ENCODE results near the gene FGF16. TPM values are rescaled to one million over a fixed set of nuclear protein-coding genes. Genes with fewer than 3 reads are reported as not detected.
"Not testable (repeated sequence)": the region's sequence is repeated elsewhere in the genome, so short reads cannot be mapped to it uniquely, and the experiment has no call there.

FGF16 gene
- total RNA-seq (2014; rRNA removed; shearing (Covaris generic)) = not detected in 2 replicates
- not detected in 2 replicates for polyA plus RNA-seq (2015; cell fraction: cytosol; rRNA removed)
- polyA plus RNA-seq (2015; cell fraction: nucleus; rRNA removed) = not detected in 2 replicates

DNA sequence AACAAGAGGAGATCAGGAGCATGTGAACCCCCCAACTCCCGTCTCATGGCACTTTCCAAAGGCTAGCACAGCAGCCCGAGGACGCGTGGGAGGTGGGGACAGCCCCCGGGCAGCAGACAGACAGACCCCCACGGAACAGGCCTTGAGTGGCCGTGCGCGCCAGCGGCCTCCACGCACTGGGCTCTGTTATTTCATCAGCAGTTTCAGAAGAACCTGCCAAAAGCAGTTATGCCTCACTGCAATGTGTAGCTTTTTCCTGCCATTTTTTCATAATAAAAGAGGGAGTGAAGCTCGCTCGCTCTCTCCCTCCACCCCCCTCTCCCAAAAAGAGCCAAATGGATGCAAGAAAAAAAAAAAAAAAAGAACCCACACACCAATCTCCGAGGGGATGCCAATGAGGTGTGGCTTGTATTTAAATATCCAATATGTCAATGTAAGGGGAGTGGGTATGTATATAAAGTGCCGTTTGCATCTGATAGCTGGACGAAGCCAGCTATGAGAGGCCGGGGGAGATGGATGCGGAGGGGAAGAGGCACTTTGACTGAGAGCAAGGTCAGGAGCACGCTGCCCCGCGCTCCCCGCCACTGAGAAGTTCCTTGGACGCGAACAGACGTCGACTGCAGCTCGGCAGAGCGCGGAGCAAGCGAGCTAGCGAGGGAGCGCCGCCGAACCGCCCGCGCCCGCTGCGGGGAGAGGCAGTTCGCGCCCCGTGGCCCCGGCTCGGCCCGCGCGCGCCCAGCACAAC, at the start of gene FGF16:
Gene FGF16 (plus strand): TSS at position 482 of the 745 bp plus-strand sequence. CDS start 286 bp downstream, outside the sequence.
- DNase-seq (ENCODE audit: low read depth) = no peak

DNA sequence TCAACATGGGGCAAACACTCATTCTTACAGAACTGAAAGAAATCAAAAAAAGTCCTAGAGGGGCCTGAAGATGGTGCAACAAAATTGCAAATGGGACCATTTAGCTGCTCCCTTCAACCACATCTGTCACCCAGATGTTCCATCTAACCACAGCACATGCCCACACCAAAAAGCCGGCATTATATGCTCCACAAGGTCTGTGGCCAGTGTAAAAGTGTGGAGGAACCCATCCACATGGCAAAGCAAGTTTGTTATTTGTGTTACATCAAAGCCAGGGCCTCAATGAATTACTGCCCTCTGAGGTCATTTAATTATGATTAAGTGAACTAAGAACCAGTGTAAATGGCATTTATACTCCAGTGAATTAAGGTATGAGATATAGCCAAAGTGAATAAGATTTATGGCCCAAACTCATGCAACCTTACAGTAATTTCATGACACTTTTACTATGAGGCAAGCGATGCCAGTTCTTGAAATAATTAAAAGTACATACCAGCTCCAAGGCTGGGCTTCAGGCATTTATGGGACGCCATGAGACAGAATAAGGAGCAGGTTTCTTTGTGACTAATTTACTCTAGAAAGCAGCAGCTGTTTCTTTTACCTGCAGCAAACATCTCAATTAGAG, 48.7 kb upstream of the FGF16 start:
- DNase-seq (ENCODE audit: low read depth) = no peak

DNA sequence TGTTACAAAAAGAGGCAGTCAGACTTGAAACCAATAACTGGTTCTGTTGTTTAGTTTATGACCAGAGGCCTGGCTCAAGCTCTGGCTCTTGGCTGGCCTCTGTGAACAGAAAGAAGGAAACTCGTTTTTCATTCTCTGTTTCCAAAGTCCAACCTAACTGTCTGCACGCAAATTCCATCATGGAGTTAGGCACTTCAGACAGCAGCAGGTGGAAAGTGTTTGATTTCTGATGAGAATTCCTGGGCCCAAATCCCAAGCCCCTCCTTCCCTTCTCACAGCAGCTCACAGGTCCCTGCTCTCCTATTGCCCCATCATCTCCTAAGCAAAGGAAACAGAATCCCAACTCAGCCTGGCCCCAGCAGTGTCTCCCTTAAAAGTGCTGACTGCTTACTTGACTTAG, 42.8 kb upstream of the FGF16 start:
- no peak for DNase-seq (ENCODE audit: low read depth)

DNA sequence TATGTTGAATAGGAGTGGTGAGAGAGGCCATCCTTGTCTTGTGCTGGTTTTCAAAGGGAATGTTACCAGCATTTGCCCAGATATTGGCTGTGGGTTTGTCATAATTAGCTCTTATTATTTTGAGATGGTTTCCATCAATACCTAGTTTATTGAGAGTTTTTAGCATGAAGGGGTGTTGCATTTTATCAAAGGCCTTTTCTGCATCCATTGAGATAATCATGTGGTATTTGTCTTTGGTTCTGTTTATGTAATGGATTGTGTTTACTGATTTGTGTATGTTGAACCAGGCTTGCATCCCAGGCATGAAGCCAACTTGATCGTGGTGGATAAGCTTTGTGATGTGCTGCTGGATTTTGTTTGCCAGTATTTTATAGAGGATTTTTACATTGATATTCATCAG, 39.4 kb upstream of the FGF16 start:
- not testable (repeated sequence) for DNase-seq (ENCODE audit: low read depth)

DNA sequence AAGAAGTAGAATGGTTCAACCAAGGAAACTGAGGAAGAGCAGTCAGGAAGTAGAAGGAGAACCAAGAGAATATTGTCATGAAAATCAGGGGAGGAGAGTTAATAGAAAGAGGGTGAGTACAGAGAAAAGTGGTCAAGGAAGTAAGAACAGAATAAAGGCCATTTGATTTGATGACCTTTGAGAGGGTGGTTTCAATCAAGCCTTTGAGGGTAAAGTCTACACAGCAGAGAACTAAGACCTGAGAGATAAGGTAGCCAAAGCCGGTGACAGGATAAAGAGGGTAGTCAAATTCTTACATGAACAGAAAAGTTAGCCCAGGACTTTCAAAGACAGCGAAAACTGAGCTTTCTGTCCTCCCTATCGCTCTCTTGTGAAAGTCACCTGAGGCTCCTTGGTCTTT, 34.6 kb upstream of the FGF16 start:
- DNase-seq (ENCODE audit: low read depth) = no peak

DNA sequence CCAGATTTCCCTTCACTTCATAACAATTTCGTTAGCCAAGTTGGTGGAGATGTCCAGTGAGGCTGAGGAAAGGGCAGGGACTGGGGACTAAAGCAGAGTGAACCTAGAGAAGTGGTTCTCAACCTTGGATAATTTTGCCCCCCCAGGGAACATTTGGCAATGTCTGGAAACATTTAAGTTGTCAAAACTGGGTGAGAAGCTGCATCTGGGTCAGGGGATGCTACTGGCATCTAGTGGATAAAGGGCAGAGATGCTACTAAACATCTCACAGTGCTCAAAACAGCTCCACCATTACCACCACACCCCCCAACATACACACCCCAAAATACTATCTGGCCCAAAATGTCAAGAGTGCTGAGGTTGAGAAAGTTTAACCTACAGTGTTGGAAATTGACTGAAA, 32.0 kb upstream of the FGF16 start:
- no peak for DNase-seq (ENCODE audit: low read depth)

DNA sequence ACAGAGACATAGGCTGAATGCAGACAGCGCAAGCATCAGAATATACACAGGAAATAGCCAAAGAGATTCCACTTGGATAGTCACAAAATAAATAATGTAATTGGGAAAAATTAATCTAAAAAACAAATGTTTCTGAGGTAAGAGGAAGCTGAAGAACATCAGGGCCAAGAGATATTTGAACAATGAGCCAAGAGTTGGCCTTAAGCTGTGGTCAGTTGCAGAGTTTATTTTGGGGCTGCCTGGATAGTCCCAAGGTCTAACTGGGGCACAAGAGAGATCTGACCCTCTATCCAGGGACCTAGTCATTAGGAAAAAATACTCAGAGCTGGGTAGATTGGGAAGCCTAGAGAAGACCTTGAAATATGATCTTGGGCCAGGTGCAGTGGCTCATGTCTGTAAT, 31.3 kb upstream of the FGF16 start:
- DNase-seq (ENCODE audit: low read depth) = no peak

DNA sequence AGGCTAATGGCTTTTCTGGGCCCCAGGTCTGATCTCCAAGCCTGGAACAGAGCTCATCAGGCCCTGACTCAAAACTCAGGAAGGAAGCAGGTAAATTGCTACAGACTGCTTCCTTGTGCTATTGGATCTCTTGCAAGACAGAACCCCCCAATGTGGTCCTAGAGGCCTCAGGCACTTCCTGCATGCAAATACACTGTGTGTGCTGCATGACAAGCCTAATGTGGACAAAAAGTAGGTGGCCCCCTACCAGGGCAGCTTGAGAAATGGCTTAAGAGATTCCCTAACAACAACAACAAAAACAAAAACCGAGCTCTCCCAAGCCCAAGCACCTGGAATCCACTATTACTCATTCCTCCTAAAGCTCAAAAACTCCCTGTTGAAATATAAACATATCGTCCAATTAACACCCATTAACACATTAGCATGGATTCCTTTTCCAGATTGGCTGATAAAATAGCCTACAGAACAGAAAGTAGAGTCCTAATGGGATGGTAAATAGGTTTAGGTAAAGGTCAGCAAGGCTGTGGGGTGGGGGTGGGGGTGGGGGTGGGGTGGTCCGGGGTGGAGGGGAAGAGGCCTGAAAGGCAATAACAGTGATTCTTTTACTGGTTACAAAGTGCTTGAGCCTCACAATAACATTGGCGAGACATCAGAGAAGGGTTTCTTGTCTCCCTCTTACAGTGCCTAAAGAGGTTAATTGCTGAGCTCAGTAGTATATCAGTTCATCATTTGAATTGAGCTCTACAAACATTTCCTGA, 24.1 kb upstream of the FGF16 start:
- DNase-seq (ENCODE audit: low read depth) = no peak

DNA sequence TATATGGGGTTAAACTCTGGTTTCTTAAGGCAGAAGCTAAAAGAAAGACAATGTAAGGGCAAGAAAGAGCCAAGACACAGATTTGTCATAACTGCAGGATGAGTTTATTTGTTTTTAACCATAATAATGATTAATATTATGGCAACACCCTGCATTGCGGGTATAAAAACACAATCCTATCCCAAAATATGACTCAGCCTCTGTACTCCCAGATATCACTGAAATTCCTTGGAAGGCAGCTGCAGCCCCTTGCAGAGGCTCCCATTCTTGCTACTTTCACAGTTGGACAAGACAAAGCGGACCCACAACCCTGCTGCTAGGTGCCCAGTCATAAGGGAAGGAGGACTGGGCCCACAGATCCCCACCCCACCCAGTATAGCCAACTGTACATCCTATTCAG, 20.4 kb upstream of the FGF16 start:
- peak; percentile 33 for DNase-seq (ENCODE audit: low read depth)

DNA sequence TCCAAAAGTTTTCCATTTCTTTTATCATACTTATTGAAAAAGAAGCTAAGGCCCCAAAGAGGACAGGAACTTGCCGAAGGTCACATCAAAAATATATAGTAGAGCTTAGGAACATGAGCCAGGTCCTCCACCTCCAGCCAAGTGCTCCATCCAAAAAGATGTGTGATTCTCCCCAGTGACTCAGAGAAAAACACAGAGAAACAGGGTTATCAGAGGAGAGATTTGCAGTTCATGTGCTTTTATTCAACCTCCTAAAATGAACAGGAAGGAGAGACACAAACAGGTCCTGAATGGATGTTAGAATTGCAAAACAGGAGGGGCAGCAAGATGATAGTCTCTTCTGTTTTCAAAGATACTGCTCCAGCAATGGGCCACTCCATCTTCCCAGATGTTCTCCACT, 19.6 kb upstream of the FGF16 start:
- no peak for DNase-seq (ENCODE audit: low read depth)

DNA sequence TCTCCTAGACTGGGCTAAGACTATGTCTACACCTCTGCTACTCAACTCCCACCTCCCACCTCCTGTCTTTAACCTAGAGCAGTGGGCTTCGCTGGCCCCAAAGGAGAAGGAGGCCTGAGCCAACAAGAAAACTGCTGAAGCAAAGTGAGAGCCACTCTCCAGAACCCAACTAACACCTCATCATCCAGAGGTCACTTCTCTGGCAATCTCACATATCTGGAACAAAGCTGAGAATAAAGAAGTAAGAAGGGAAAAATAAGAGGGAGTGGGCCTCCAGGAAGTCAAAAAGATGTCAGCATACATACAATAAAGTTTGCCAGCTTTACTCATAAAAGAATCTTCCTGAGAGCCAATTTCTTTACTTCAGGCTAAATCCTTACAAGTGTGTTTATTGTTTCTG, 18.6 kb upstream of the FGF16 start:
- DNase-seq (ENCODE audit: low read depth) = no peak

DNA sequence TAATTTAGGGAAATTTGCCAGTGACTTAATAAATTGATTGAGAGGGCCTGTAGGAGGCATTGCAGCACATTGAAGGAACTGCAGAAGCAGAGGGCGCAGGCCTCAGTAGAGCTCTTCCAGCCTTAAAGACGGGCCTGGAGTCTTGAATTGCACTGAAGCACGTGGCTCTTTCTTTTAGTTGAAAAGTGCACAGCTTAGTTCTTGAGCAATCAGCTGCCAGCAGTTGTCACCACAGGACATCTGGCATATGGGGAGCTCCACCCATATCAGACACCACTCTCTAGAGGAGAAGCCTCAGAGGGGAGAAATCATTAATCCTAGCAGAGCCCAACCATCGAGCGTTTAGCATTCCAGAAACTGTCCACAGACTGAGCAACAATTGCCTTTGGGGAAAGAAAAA, 16.0 kb upstream of the FGF16 start:
- DNase-seq (ENCODE audit: low read depth) = no peak

DNA sequence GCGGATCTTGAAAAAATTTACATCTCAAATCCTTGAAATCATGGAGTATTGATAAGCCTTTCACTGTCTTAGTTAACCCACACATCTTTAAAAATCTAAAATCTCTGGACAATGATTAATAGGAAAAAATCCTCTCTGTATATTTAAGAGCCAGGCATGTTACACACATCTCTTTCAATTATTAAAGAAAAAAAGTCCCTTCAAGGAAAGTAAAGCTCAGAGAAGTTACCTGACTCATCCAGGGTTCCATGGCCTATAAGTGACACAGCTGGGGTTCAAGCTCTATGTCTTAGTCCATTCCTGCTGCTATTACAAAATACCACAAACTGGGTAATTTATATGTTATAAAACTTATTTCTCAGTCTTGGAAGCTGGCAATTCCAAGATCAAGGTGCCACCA, 14.2 kb upstream of the FGF16 start:
- no peak for DNase-seq (ENCODE audit: low read depth)

DNA sequence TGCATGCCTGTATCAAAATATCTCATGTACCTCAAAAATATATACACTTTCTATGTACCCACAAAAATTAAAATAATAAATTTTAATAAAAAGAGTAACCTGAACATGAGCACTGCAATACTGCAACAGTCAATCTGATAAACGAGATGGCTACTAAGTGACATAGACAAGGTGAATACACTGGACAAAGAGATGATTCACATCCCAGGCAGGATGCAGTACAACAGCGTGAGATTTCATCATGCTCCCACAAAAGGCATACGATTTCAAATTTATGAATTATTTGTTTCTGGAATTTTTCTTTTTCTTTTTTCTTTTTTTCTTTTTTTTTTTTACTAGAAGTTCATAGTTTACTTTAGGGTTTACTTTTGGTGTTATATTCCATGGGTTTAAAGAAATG, 12.2 kb upstream of the FGF16 start:
- peak; percentile 23 for DNase-seq (ENCODE audit: low read depth)

DNA sequence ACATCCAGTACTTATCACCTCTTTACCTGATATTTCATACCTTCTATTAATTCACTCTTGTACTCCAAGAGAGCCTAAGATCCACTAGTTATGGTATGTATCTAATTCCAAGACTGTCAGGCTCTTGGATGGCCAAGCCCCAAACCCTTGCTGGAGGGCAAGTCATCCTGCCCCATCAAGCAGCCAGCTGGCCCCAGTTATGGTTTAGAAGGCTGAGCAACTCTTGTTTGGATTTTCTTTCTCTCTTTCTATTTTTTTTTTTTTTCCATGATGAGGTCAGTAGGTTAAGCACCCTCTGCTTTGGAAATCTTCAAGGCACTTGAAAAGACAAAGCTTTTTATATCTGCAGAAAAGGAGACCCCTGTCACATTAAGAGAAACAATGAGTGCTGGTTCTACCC, 10.9 kb upstream of the FGF16 start:
- no peak for DNase-seq (ENCODE audit: low read depth)

DNA sequence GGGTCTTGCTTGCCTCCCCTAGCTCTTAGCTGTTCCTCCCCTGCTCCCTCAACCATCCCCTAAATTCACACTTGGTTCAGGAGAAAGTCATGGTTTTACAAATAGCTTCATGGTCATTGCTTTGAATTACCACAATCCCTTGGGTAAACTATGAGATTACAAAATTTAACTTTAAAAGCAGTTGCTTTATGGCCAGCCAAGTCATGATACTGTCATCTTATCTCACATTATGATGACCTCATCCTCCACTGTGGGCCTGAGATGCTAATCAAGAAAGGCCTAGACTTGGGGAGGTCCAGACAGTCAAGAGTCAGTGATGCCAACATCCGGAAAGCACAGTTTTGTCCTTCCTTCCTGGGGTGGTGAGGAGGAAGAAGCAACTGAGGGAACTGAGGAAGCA, 10.5 kb upstream of the FGF16 start:
- peak; percentile 69 for DNase-seq (ENCODE audit: low read depth)

DNA sequence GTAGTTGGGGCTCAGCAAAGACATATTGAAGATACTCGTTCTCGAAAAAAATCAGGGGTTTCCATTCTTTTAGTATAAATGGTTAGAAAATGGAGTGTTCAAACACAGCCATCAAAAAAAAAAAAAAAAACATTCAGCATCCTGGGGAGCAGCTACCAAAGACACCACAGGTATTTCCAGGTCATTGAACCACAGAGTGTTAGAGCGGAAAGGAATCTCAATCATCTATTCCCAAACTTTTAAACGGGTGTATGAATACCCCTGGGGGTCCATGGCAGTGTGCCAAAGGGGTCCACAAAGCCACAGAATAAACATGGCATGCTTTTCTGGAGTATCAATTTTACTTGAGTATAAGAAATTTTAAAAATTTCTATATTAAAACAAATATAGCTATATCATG, 6.9 kb upstream of the FGF16 start:
- no peak for DNase-seq (ENCODE audit: low read depth)

DNA sequence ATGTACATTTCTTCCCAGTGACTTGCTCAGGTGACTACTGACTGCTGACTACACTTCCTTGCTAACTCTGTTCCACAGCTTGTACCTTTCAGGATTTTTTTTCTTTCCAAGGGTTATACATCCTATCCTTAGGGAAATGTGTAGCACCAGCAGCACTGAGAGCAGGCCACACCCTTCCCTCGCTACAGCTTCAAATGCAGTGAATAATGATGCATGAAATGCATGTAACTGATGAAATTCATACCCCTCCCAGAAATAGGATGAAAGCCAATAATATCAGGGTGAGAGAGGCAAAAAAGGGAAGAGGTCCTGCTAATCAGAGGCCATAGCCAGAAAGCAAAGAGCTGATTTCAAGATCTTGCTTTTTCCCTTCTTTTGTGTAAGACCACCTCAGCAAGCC, 6.2 kb upstream of the FGF16 start:
- DNase-seq (ENCODE audit: low read depth) = no peak

DNA sequence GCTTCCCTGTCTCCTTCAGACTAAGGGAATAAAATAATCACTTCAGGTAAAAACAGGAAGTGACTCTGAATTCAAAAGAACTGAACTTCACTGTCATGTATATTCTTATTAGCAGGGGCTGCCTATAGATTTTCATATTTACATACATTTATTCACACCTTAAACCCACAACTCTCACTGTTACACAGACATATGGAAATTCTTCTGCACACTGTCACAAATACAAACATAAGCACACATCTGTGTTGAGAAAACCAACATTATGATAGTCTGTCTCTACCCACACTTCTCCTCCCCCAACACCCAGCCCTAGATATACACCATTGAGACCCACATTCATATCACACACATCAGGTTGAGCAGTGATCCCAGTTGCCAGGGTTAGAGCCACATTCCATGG, 5.7 kb upstream of the FGF16 start:
- no peak for DNase-seq (ENCODE audit: low read depth)

DNA sequence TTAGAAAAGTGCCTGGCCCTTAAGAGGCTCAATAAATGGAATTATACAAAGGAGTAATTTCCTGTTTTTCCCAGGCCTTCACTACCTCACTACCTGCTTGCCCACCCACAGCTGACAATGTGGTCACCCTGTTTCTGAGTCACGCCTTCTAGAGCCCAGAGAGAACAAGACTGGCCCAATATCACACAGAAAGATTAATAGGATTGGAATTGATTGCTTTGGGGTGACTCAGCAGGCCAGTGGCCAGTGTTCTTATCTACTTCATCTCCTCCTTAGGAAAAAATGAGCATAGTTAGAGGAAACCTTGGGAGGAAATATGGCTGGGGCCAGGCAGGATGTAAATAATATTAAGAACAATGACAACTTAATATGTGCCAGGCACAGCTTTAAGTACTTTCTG, 4.5 kb upstream of the FGF16 start:
- DNase-seq (ENCODE audit: low read depth) = peak; percentile 95

DNA sequence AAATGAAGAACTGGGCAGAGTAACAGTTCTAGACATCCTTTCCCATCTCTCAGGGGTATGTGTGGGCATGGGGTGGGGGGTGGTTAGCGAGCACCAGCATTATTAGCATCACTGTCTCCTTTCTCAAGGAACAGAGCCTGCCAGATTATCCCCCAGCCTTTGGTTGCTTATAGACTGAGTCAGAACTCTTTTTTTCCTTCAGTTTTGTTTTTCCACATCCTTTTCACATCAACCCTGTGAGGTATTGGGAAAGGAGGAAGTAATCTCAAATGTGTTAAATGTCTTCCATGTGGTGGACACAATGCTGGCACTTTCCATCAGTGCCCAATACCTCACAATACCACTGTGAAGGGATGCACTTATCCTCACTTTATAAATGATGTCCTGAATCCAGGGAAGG, 3.1 kb upstream of the FGF16 start:
- peak; percentile 8 for DNase-seq (ENCODE audit: low read depth)

DNA sequence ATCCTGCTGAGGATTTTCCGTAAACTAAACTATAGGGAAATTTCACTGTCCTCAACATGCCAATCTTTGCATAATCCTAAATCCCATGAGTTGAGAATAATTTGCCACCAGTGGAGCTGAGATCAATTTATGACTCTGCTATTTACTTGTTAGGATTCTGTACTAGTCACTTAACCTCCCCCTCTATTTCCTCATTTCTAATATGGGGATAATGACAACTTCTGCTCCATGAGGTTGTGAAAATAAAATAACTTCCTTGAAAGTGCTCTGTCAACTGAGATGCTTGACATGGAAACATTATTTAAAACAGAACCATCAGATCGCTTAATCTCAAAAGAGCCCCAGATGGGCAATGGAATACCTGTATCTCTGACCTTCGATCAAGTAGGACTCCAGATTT, 2.6 kb upstream of the FGF16 start:
- DNase-seq (ENCODE audit: low read depth) = no peak

Measured in HT1080 (cell line).